HS-5 (cell line): ENCODE data around the gene RAPGEF4.

ENCODE experiments used
- DNase-seq: peaks from one replicate; pipeline ENCODE4 v3.0.0-alpha.2; 2012; ENCODE audit warnings: low read depth

The RAPGEF4 gene

GRCh38 chr2:172997031-172997430, 261.4 kb downstream of the RAPGEF4 start:
- DNase-seq: no peak

GRCh38 chr2:172998547-172999272, 263.1 kb downstream of the RAPGEF4 start:
- no peak for DNase-seq

GRCh38 chr2:172999641-173000386, 264.2 kb downstream of the RAPGEF4 start:
- DNase-seq: no peak

GRCh38 chr2:173001664-173002604, 266.3 kb downstream of the RAPGEF4 start:
- DNase-seq: no peak

GRCh38 chr2:173002751-173003541, 267.3 kb downstream of the RAPGEF4 start:
- DNase-seq: no peak

- no peak for DNase-seq
These were observed 273.1 kb downstream of the RAPGEF4 start for GRCh38 chr2:173008786-173009185.

GRCh38 chr2:173010233-173010632, 274.6 kb downstream of the RAPGEF4 start:
- no peak for DNase-seq

GRCh38 chr2:173016451-173016850, 280.8 kb downstream of the RAPGEF4 start:
- no peak for DNase-seq

GRCh38 chr2:173017646-173018420, 282.2 kb downstream of the RAPGEF4 start:
- DNase-seq: no peak

- no peak for DNase-seq
These were observed 284.1 kb downstream of the RAPGEF4 start for GRCh38 chr2:173019755-173020154.

GRCh38 chr2:173021939-173022371, 286.3 kb downstream of the RAPGEF4 start:
- DNase-seq: peak; percentile 40

- DNase-seq: no peak
These were observed 288.1 kb downstream of the RAPGEF4 start for GRCh38 chr2:173023718-173024117.

GRCh38 chr2:173026479-173026878, 290.8 kb downstream of the RAPGEF4 start:
- no peak for DNase-seq

- DNase-seq: peak; percentile 73
These were observed 291.8 kb downstream of the RAPGEF4 start for GRCh38 chr2:173027181-173028128.

GRCh38 chr2:173028141-173028540, 292.5 kb downstream of the RAPGEF4 start:
- no peak for DNase-seq

- DNase-seq: no peak
These were observed 293.0 kb downstream of the RAPGEF4 start for GRCh38 chr2:173028671-173029070.

- DNase-seq: no peak
These were observed 295.2 kb downstream of the RAPGEF4 start for GRCh38 chr2:173030561-173031490.

- no peak for DNase-seq
These were observed 296.4 kb downstream of the RAPGEF4 start for GRCh38 chr2:173032032-173032431.
